B cell (primary cell): ENCODE measurements around the gene MAP2K6. TPM values are rescaled to one million over a fixed set of nuclear protein-coding genes. Genes with fewer than 3 reads are reported as not detected.

Experiments
- ATAC-seq: fragments of 200-7000 bp; cut with Tn5 transposase; one replicate; pipeline ENCODE4 v1.10.0; 2021; ENCODE audit warnings: low read depth, mild to moderate bottlenecking, moderate number of reproducible peaks, moderate library complexity
- CTCF ChIA-PET: fragments of 350-600 bp; sonication (Branson Sonifier 250); formaldehyde crosslinking; loops from one replicate; lab custom pipeline; 2021; ENCODE audit warnings: antibody characterized with exemption, inconsistent platforms; lab: Charles Lee
- POLR2A ChIA-PET: fragments of 350-600 bp; sonication (Branson Sonifier 250); formaldehyde crosslinking; loops from one replicate; lab custom pipeline; 2021; ENCODE audit warnings: antibody characterized with exemption; lab: Charles Lee
- DNase-seq: peaks from one replicate; pipeline ENCODE4 v3.0.0; 2013
- H2AFZ ChIP-seq: 2 replicates; pipeline ENCODE4 v1.6.1; 2012; ENCODE audit warnings: mild to moderate bottlenecking, low read depth, low read length; ENCODE audit not compliant: insufficient read depth, poor library complexity, severe bottlenecking
- H3K27ac ChIP-seq, 2 donors: 1 replicate in 1 of 2; 2 replicates in 1 of 2; pipeline ENCODE4 v1.5.1; 2012 to 2013; ENCODE audit warnings: low read length in 2 of 2, mild to moderate bottlenecking in 2 of 2, moderate library complexity in 1 of 2
- H3K27me3 ChIP-seq, 4 experiments: fragments of 200-600 bp in 1 of 4; sonication (generic) in 1 of 4; replicated peaks in 1 of 4; 1 replicate in 2 of 4; 2 replicates in 2 of 4; pipeline versions ENCODE4 v1.6.1 to v1.7.0; 2013 to 2016; ENCODE audit warnings: low read length in 3 of 4, mild to moderate bottlenecking in 2 of 4, mixed read lengths in 1 of 4, moderate library complexity in 1 of 4; ENCODE audit not compliant: insufficient read depth in 4 of 4, control insufficient read depth in 3 of 4; ENCODE audit errors: control extremely low read depth in 1 of 4
- H3K36me3 ChIP-seq, 2 experiments: replicated peaks in 1 of 2; 1 replicate in 1 of 2; 2 replicates in 1 of 2; pipeline versions ENCODE4 v1.6.1 to v1.7.1; 2013; ENCODE audit warnings: low read length in 1 of 2; ENCODE audit not compliant: insufficient read depth in 2 of 2, control insufficient read depth in 1 of 2; ENCODE audit errors: control extremely low read depth in 1 of 2, extremely low read depth in 1 of 2
- H3K4me1 ChIP-seq, 2 donors: fragments of 200-600 bp in 1 of 2; sonication (generic) in 1 of 2; 1 replicate in 1 of 2; 2 replicates in 1 of 2; pipeline versions ENCODE4 v1.5.1 to v1.6.1; 2013 to 2017; ENCODE audit warnings: low read length in 2 of 2; ENCODE audit not compliant: control insufficient read depth in 2 of 2, insufficient read depth in 2 of 2
- H3K4me2 ChIP-seq: replicated peaks from 2 replicates; pipeline ENCODE3; 2012; ENCODE audit warnings: mild to moderate bottlenecking, low read depth, low read length; ENCODE audit not compliant: poor library complexity, severe bottlenecking
- H3K4me3 ChIP-seq, 5 experiments: fragments of 200-600 bp in 1 of 5; sonication (generic) in 1 of 5; 1 replicate in 3 of 5; 2 replicates in 2 of 5; pipeline versions ENCODE4 v1.5.1 to v1.7.0; 2011 to 2016; ENCODE audit warnings: low read length in 4 of 5, mild to moderate bottlenecking in 4 of 5, low read depth in 2 of 5, control low read depth in 1 of 5, moderate library complexity in 1 of 5; ENCODE audit not compliant: insufficient read depth in 1 of 5; ENCODE audit errors: control extremely low read depth in 1 of 5, extremely low read depth in 1 of 5
- H3K79me2 ChIP-seq: fragments of 200-600 bp; sonication (generic); one replicate; pipeline ENCODE4 v1.6.0; 2016; ENCODE audit warnings: low read length; ENCODE audit not compliant: control insufficient read depth, insufficient read depth
- H3K9ac ChIP-seq: fragments of 200-600 bp; sonication (generic); 2 replicates; pipeline ENCODE4 v1.6.1; 2017; ENCODE audit warnings: mild to moderate bottlenecking, low read length, moderate library complexity
- H3K9me3 ChIP-seq, 3 donors: one replicate each; pipeline versions ENCODE4 v1.6.1 to v1.7.1; 2013; ENCODE audit warnings: low read length in 2 of 3; ENCODE audit not compliant: control insufficient read depth in 2 of 3, insufficient read depth in 1 of 3; ENCODE audit errors: control extremely low read depth in 1 of 3
- H4K20me1 ChIP-seq: 2 replicates; pipeline ENCODE4 v1.6.0; 2012; ENCODE audit warnings: mild to moderate bottlenecking, low read length; ENCODE audit not compliant: insufficient read depth, control insufficient read depth, poor library complexity, severe bottlenecking
- H3K27ac Mint-ChIP-seq: one replicate; pipeline ENCODE4 v1.8.0; 2021; ENCODE audit warnings: mixed read lengths
- H3K27me3 Mint-ChIP-seq: one replicate; pipeline ENCODE4 v1.8.0; 2021; ENCODE audit warnings: mixed read lengths
- H3K4me1 Mint-ChIP-seq: one replicate; pipeline ENCODE4 v1.8.0; 2021; ENCODE audit warnings: mixed read lengths
- H3K4me3 Mint-ChIP-seq: one replicate; pipeline ENCODE4 v1.8.0; 2021; ENCODE audit warnings: mixed read lengths
- H3K9me3 Mint-ChIP-seq: one replicate; pipeline ENCODE4 v1.8.0; 2022; ENCODE audit warnings: mixed read lengths; ENCODE audit not compliant: insufficient read depth
- CTCF ChIP-seq: fragments of 200-600 bp; IDR thresholded peaks from one replicate; pipeline ENCODE4 v1.8.0; 2022; ENCODE audit warnings: antibody characterized with exemption, mild to moderate bottlenecking
- EZH2 ChIP-seq: IDR thresholded peaks from 2 replicates; pipeline ENCODE4 v1.6.1; 2012; ENCODE audit warnings: borderline replicate concordance, low read depth, mild to moderate bottlenecking, moderate library complexity, low read length; ENCODE audit not compliant: insufficient read depth, poor library complexity, severe bottlenecking
- WGBS: methylation state at CpG from one replicate; pipeline ENCODE4 v1.1.5; 2013; ENCODE audit warnings: missing lambda C conversion rate; ENCODE audit not compliant: insufficient coverage; 5-methylcytosine and 5-hydroxymethylcytosine counted together
- intact Hi-C: fragments of 100-400 bp; cut with micrococcal nuclease; formaldehyde crosslinking; loops from one replicate; pipeline ENCODE4 v1.10.0; 2022
- polyA plus RNA-seq: library from polyadenylated mRNA; depleted of rRNA; stranded (reverse); fragments of >200 nt; gene quantifications from 2 replicates; pipeline ENCODE4 v1.2.3, GENCODE V29; 2012
- total RNA-seq, 2 donors: library from RNA; stranded (reverse); fragments of 120-200 nt in 1 of 2; gene quantifications; 1 replicate in 1 of 2; 2 replicates in 1 of 2; pipeline versions ENCODE4 v1.2.3 to v1.2.4, GENCODE V29; 2013 to 2022

MAP2K6 gene
- total and polyA plus RNA-seq, 2 donors (not counting 1 experiment from before 2014, with no cell fraction given), result 2.4 to 7.7 TPM

- Mint-ChIP-seq H3K4me3 (no peak overlapping the region), H3K4me1 (no peaks in the 10 kb centered on the region), H3K9me3 (peaks cover 2% of the 10 kb centered on the region), H3K27ac (no peak overlapping the region), H3K27me3 (no peaks in the 10 kb centered on the region)
- DNase-seq (no peak), ATAC-seq (no peak)
- Histone ChIP-seq H2AFZ (no peak overlapping the region), H3K4me3 (no peak overlapping the region), H3K27ac (no peak overlapping the region), H3K27me3 (no peaks in the 10 kb centered on the region), H3K9ac (no peak overlapping the region), H3K4me1 (no peaks in the 10 kb centered on the region), H3K4me2 (no peak overlapping the region), H4K20me1 (no peaks in the 10 kb centered on the region), H3K9me3 (peaks cover 3 to 10% (median 4%) of the 10 kb centered on the region in 3 donors), H3K79me2 (no peaks in the 10 kb centered on the region), H3K36me3 (no peaks in the 10 kb centered on the region)
- TF ChIP-seq EZH2, result no peak
- no peak for TF ChIP-seq CTCF
- intact Hi-C loops, result no loop called here
- WGBS, result no CpG with 5 or more reads among the region's 5 CpGs
- ChIA-PET CTCF (no interaction called here), POLR2A (no interaction called here)
These were observed 21.6 kb downstream of the MAP2K6 start for GRCh38 chr17:69435971-69436696.

GRCh38 chr17:69437475-69437874 is 23.0 kb downstream of the MAP2K6 start:
- Mint-ChIP-seq H3K4me3 (no peak overlapping the region), H3K4me1 (no peaks in the 10 kb centered on the region), H3K27me3 (no peaks in the 10 kb centered on the region), H3K27ac (no peak overlapping the region), H3K9me3 (peaks cover 2% of the 10 kb centered on the region)
- intact Hi-C loops, result no loop called here
- H3K27me3 ChIP-seq, result no peaks in the 10 kb centered on the region
- no peak overlapping the region for H3K9ac ChIP-seq
- H3K4me2 ChIP-seq, result no peak overlapping the region
- CTCF ChIA-PET, result interaction anchor here (1.1 kb wide), 1 partner anchor 30 kb away, joined by 3 read pairs; no protein-coding TSS in a partner anchor
- H4K20me1 ChIP-seq, result no peaks in the 10 kb centered on the region
- no peak overlapping the region for H2AFZ ChIP-seq
- no peaks in the 10 kb centered on the region for H3K4me1 ChIP-seq
- WGBS, result no CpG with 5 or more reads among the region's 1 CpG
- POLR2A ChIA-PET, result no interaction called here
- no peak for ATAC-seq
- H3K9me3 ChIP-seq, result peaks cover 3 to 11% (median 4%) of the 10 kb centered on the region in 3 donors
- TF ChIP-seq CTCF, result no peak
- no peak for TF ChIP-seq EZH2
- no peaks in the 10 kb centered on the region for H3K36me3 ChIP-seq
- H3K27ac ChIP-seq, result no peak overlapping the region
- H3K79me2 ChIP-seq, result no peaks in the 10 kb centered on the region
- H3K4me3 ChIP-seq, result no peak overlapping the region
- DNase-seq, result no peak
